GM15510 (cell line): Measurements from ENCODE around the gene EML4.

Experiments used
- POLR2A ChIP-seq: IDR thresholded peaks from 3 replicates; pipeline ENCODE4 v1.6.1; 2011; ENCODE audit warnings: borderline replicate concordance; ENCODE audit not compliant: insufficient read length; ENCODE audit errors: extremely low read depth

The EML4 gene

GRCh38 chr2:42363413-42363812, 194.3 kb downstream of the EML4 start:
- TF ChIP-seq POLR2A: no peak

- no peak for TF ChIP-seq POLR2A
Measured at GRCh38 chr2:42364658-42365057, 195.5 kb downstream of the EML4 start.

GRCh38 chr2:42366411-42366810, 197.3 kb downstream of the EML4 start:
- no peak for TF ChIP-seq POLR2A

GRCh38 chr2:42367835-42368234, 198.7 kb downstream of the EML4 start:
- no peak for TF ChIP-seq POLR2A

- no peak for TF ChIP-seq POLR2A
Measured at GRCh38 chr2:42368817-42369531, 199.8 kb downstream of the EML4 start.

GRCh38 chr2:42369532-42370229, 200.5 kb downstream of the EML4 start:
- no peak for TF ChIP-seq POLR2A

- no peak for TF ChIP-seq POLR2A
Measured at GRCh38 chr2:42371611-42372473, 202.7 kb downstream of the EML4 start.

GRCh38 chr2:42372474-42373200, 203.5 kb downstream of the EML4 start:
- TF ChIP-seq POLR2A: no peak

- no peak for TF ChIP-seq POLR2A
Measured at GRCh38 chr2:42376758-42377157, 207.6 kb downstream of the EML4 start.

- TF ChIP-seq POLR2A: no peak
Measured at GRCh38 chr2:42378415-42378814, 209.3 kb downstream of the EML4 start.

- no peak for TF ChIP-seq POLR2A
Measured at GRCh38 chr2:42382144-42382543, 213.0 kb downstream of the EML4 start.
